HG03558 (cell line): ENCODE measurements around the gene TCERG1L.

Experiments used
- ATAC-seq: cut with Tn5 transposase; IDR thresholded peaks from one replicate; pipeline ENCODE4 v1.9.1; 2021; ENCODE audit warnings: moderate number of reproducible peaks; ENCODE audit not compliant: unreplicated experiment; ENCODE audit errors: extremely low read depth

The TCERG1L gene

GRCh38 chr10:131316321-131317075 lies 5.0 kb upstream of the TCERG1L start:
- no peak for ATAC-seq

DNA sequence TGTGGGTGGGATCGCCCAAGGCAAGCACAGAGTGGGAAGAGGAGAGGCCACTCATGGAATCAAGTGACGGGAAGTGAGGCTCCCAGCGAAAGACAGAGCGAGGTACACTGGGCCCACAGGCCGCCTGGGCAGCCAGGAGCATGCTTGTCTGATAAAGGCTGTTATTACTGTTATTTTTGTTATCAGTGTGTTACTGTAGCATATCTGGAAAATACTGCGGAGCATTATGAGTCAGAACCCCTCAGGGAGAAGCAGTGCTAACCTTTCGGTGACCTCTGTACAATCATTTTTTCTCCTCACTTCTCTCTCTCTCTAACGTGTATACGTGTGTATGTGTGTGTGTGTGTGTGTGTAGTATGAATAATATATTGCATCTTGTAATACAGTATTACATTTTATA lies 3.8 kb upstream of the TCERG1L start:
- no peak for ATAC-seq

- ATAC-seq, result no peak
Observed at GRCh38 chr10:131314799-131315198, 3.3 kb upstream of the TCERG1L start.

- no peak for ATAC-seq
Observed at GRCh38 chr10:131314148-131314547, 2.6 kb upstream of the TCERG1L start.

- no peak for ATAC-seq
Observed at GRCh38 chr10:131313377-131313776, 1.9 kb upstream of the TCERG1L start.

GRCh38 chr10:131312478-131312836 lies 936 bp upstream of the TCERG1L start:
- ATAC-seq, result no peak

DNA sequence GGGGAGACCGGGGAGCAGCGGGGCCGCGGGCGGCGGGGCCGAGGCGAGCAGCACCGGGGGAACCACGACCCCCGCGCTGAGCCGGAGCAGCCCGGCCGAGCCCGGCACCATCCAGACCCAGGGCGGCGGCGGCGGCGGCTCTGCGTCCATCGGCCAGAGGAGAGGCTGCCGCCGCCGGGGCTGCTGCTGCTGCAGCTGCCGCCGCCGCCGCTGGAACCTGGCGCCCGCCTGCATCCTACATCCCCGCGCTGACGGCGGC lies 190 bp downstream of the TCERG1L start:
- ATAC-seq, result no peak

- ATAC-seq, result no peak
Observed at GRCh38 chr10:131310551-131311401, 745 bp downstream of the TCERG1L start.

- ATAC-seq, result no peak
Observed at GRCh38 chr10:131310142-131310541, 1.4 kb downstream of the TCERG1L start.

GRCh38 chr10:131300508-131300907 lies 11.0 kb downstream of the TCERG1L start:
- no peak for ATAC-seq

DNA sequence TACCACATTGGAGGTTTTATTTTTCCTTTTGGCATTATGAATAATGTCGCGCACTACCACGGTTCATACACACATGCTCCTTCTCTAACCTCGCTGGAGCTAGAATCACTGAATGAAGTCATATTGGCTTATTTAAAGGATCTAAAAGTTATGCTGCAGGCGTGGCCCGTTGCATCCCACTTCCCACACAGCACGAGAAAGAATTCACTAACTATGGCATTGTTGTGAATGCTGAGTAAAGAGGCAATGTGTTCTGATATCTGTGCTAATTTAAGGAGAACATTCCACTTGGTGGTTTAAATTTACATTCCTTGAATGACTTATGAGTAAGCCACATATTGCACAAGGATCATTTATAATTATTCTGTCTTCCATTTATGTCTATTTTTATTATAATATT lies 20.7 kb downstream of the TCERG1L start:
- ATAC-seq, result no peak

- ATAC-seq, result no peak
Observed at GRCh38 chr10:131288648-131289047, 22.9 kb downstream of the TCERG1L start.

GRCh38 chr10:131282961-131283360 lies 28.6 kb downstream of the TCERG1L start:
- ATAC-seq, result no peak

- ATAC-seq, result no peak
Observed at GRCh38 chr10:131280101-131280500, 31.4 kb downstream of the TCERG1L start.

DNA sequence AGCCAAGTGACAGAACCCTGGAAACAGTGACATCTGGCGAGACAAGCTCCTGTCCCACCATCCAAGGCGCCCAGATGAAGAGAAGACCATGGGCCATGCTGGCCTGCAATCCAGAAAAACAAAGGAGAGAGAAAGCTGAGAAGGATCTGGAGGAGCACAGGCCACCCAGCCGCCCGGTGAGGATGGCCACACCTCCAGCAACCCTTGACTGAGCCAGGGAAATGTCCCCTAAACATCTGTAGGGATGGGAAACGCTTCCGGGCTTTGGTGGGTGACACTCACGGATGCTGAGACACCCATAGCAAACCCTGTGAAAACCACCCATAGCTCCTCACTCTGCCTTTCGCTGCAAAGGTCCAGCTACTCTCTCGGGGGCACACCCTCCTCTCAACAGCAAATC lies 32.0 kb downstream of the TCERG1L start:
- ATAC-seq, result no peak

- ATAC-seq, result no peak
Observed at GRCh38 chr10:131277969-131278368, 33.6 kb downstream of the TCERG1L start.

DNA sequence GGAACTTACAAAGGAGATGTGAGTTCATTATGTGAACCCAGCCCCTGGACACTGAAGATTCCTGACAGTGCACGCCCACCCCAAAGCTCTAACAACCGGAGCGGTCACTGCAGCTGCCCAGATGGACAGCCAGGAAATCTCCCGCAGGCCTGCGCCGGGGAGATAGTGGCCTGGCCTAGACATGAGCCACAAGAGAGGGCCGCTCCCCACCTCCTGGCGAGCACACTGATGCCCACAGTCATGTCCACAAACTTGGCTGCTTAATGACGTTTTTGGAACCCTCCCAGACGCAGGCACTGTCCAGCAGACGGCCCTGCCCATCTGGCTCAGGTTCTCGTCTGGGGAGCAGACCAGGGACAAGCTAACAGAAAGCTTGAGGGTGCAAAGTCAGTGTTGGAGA lies 34.2 kb downstream of the TCERG1L start:
- ATAC-seq, result no peak

GRCh38 chr10:131275691-131276090 lies 35.8 kb downstream of the TCERG1L start:
- no peak for ATAC-seq

GRCh38 chr10:131274883-131275282 lies 36.6 kb downstream of the TCERG1L start:
- no peak for ATAC-seq

GRCh38 chr10:131274133-131274880 lies 37.2 kb downstream of the TCERG1L start:
- no peak for ATAC-seq

GRCh38 chr10:131273476-131273875 lies 38.0 kb downstream of the TCERG1L start:
- no peak for ATAC-seq
